ENCODE data around the gene FYN. TPM values are rescaled to one million over a fixed set of nuclear protein-coding genes. Genes with fewer than 3 reads are reported as not detected.

Gene FYN
- total and polyA plus RNA-seq, 10 of the 15 experiments (the other 5 are each of a cell fraction or from before 2014, with no cell fraction given): 51.4 to 247 (median 138) TPM

- TF ChIP-seq ZBTB33 (IDR thresholded peaks at IDR 0.05) (no peak), MYB (IDR thresholded peaks at IDR 0.05; ENCODE audit: borderline replicate concordance, low read depth, low read length) (no peak), TCF7 (IDR thresholded peaks at IDR 0.05; ENCODE audit: borderline replicate concordance) (no peak), SP1 (IDR thresholded peaks at IDR 0.05; ENCODE audit: low read depth, low read length) (no peak), SIX5 (IDR thresholded peaks at IDR 0.05; ENCODE audit: low read depth, low read length, severe bottlenecking) (no peak), ZNF217 (IDR thresholded peaks at IDR 0.05) (no peak), SUPT20H (IDR thresholded peaks at IDR 0.05; ENCODE audit: borderline replicate concordance, control insufficient read depth, low read depth, low read length) (no peak), ELK1 (IDR thresholded peaks at IDR 0.05; ENCODE audit: low read depth, low read length) (no peak), SREBF1 (IDR thresholded peaks at IDR 0.05; ENCODE audit: low read length) (no peak), MTA2 (IDR thresholded peaks at IDR 0.05; ENCODE audit: low read depth) (no peak), EP300 (IDR thresholded peaks at IDR 0.05; ENCODE audit: borderline replicate concordance in 1 of 2, control insufficient read depth in 1 of 2, low read depth in 2 of 2, low read length in 2 of 2) (no peak)
Observed at GRCh38 chr6:111732390-111732789, 140.9 kb downstream of the FYN start (continued).
